Breast epithelium (tissue), 3 donors: ENCODE results near the gene TPGS2.

Source experiments
- POLR2A ChIP-seq: fragments of 450-650 bp; IDR thresholded peaks from one replicate; pipeline ENCODE4 v1.6.1; 2016; ENCODE audit warnings: antibody characterized with exemption, mild to moderate bottlenecking, moderate library complexity
- POLR2AphosphoS5 ChIP-seq, 3 donors: sonication (generic); formaldehyde crosslinking; IDR thresholded peaks; one replicate each; pipeline ENCODE4 v1.6.1; 2017; ENCODE audit warnings: antibody characterized with exemption in 3 of 3
- TF ChIP-seq, protein P1 (sequence below), 3 donors: fragments of 450-650 bp; IDR thresholded peaks; one replicate each; pipeline ENCODE4 v1.5.1; 2016 to 2017; ENCODE audit warnings: antibody characterized with exemption in 3 of 3, mild to moderate bottlenecking in 3 of 3, moderate library complexity in 3 of 3

GRCh38 chr18:36871801-36872200 lies 43.0 kb upstream of the TPGS2 start:
- TF ChIP-seq POLR2A (no peak), POLR2AphosphoS5 (IDR thresholded peaks at IDR 0.05) (no peak)
- TF ChIP-seq, protein P1, sequence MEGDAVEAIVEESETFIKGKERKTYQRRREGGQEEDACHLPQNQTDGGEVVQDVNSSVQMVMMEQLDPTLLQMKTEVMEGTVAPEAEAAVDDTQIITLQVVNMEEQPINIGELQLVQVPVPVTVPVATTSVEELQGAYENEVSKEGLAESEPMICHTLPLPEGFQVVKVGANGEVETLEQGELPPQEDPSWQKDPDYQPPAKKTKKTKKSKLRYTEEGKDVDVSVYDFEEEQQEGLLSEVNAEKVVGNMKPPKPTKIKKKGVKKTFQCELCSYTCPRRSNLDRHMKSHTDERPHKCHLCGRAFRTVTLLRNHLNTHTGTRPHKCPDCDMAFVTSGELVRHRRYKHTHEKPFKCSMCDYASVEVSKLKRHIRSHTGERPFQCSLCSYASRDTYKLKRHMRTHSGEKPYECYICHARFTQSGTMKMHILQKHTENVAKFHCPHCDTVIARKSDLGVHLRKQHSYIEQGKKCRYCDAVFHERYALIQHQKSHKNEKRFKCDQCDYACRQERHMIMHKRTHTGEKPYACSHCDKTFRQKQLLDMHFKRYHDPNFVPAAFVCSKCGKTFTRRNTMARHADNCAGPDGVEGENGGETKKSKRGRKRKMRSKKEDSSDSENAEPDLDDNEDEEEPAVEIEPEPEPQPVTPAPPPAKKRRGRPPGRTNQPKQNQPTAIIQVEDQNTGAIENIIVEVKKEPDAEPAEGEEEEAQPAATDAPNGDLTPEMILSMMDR (IDR thresholded peaks at IDR 0.05) = no peak
